GM18909 (cell line): ENCODE measurements around the gene ANKRD52.

ENCODE experiments used
- ATAC-seq: cut with Tn5 transposase; IDR thresholded peaks from one replicate; pipeline ENCODE4 v1.9.1; 2021; ENCODE audit warnings: mild to moderate bottlenecking; ENCODE audit not compliant: unreplicated experiment, poor library complexity

ANKRD52 gene

DNA sequence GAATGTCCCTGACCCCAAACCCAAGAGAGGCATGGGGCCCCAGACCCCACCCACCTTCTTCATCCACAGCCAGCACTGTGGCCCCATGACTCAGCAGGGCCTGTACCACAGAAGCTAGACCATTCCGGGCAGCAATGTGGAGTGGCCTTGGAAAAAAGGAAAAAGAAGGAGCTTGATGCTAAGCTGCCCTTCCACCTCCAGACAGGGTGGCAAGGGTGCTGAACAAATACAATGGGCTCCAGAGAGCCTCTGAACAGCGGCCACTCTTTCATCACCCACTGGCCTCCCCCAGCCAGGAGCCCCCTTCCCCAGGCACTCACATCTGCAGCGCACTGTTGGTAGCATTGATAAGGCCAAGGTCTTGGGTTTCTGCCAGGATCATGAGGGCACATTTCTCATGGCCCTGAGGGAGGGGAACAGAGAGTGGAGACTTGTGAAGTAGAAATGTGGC, 14.4 kb downstream of the ANKRD52 start:
- no peak for ATAC-seq

DNA sequence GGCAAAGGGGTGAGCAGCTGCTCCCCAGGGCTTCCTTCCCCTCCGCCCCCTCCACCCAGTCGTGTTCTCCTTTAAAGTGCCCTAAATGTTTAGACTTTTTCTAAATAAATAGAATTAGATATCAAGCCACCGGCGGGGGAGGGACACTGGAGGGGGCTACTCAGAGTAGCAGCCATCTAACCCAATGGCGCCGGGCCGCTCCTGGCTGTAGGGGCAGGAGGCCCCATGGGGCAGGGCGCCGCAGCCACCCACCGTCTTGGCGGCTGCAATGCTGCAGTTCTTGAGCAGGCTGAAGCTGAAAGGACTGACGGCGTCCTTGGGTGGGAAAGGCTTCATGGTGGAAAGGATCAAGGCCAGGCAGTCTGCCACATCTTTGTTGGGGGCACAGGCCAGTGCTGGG, 15.2 kb downstream of the ANKRD52 start:
- no peak for ATAC-seq

DNA sequence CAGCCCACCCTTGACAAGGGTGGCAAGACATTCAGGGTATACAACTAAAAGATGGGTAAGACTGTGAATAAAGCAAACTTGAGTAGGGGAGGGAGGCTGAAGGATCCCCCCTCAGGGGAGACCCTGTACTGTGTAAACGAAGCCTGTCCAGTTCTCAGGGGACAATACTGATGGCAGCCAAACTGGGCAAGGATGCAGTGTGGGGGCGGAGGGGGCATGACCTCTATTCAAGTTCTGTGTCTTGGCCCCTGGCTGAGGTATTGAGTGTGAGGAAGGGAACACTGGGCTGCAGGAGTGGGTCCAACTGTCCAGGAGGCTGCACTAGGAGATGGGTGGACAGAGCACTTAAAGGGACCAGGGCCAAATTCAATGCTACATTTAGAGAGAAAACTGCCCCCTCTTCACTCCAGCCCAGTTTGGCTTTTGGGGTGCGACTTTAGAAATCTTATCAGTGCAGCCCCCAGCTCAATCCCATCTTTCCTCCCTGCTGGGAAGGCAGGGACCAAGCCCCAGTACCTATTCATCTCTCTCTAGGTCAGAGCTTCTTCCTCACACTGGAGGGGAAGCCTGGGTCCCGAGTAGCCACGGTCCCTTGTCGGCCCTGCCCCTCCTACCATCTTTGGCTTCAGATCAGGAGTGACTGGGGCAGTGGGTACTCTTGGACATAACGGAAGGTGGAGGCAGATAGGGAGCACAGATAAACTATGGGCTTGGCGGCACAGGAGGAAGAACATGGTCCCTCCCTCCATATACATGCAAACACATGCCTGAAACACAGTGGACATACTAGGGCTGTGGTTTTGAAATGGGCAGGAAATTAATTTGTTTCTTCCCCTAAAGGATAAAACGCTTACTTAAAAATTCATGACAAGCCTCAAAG, 16.5 kb downstream of the ANKRD52 start:
- no peak for ATAC-seq

GRCh38 chr12:56237552-56237951, 20.6 kb downstream of the ANKRD52 start:
- ATAC-seq: no peak

GRCh38 chr12:56236985-56237384, 21.2 kb downstream of the ANKRD52 start:
- no peak for ATAC-seq

GRCh38 chr12:56236091-56236490, 22.1 kb downstream of the ANKRD52 start:
- no peak for ATAC-seq

GRCh38 chr12:56234746-56235436, 23.3 kb downstream of the ANKRD52 start:
- ATAC-seq: no peak

GRCh38 chr12:56231184-56231582, 27.0 kb downstream of the ANKRD52 start:
- no peak for ATAC-seq

DNA sequence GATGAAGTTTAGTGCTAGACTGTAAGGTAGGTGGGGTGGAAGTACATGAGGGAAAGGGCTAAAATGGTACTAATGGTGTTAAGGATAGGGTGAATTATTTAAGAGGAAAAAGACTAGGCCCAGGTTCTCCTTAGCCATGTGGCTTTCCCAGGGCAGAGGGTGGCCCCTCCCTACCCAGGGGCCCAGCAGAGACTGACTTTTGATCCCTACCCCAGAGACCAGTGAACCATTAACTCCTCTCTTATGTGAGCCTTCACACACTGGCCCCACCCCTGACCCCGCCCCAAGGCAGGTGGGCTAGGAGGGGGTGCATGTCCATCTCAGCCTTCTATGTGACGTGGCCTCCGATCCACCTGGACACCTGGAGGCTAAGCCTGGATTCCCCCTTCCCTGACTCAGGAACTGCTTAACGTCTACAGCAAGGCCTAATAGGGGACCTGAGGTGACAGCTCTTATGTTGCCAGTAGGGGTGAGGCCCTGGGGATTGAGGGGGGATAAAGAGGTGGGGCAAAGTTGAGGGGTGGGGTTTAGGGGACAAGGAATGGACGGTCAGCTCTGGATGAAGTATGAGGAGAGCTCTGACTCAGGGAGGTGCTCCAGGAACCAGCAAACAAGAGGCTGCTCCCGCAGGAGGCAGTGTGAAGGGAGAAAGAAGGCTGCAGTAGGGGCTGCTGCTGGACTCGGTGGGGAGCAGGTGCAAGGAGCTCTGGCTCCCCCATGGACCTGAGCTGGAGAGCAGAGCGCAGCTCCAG, 27.6 kb downstream of the ANKRD52 start:
- no peak for ATAC-seq

DNA sequence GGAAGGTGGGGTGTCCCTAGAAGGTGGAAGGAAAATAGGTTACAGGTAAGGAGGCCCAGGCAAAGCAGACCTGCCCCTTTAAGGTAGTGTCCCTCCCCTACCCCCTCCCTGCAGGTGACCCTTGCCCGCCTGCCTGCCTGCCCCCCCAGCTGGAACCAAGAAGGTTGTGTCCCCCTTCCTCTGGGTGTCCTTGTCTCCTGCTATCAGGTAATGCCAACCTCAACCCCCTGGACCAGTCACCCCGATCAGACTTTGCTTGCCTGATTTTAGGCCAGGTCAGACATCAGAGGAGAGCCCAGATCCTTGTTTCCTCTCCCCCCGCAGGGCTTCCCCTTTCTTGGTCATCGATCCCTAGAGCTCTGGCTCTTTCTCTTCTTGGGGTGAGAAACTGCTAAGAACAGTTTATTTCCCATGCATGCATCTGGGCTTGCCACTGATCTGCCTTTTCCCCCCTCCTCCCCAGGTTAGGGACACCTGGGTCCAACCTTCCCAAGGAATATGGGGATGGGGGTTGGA, 28.2 kb downstream of the ANKRD52 start, which contains the start of gene SLC39A5:
Gene SLC39A5, plus strand, starts transcription at position 136 of the 516 bp plus-strand sequence. CDS start 1,224 bp downstream, outside the sequence.
- ATAC-seq: no peak

- no peak for ATAC-seq
Measured at GRCh38 chr12:56229082-56229481, 29.1 kb downstream of the ANKRD52 start.

DNA sequence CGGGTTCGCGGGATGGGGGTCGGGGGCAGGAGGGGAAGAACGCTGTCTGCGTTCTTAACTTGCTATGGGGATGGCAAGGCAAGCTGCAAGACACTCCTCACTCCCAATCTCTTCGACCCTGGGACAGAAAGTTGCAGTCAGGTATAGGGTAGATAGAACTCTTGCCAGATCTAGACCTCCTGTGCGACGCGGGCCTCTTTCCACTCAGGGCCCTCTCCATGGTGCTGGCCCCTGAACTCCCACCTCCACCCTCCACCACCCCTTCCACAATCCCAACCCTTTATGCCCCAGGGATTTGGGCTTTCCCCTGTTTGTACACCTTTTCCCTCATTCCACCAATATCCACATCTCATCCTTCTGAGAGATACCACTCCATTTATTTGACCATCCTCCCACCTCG, 33.2 kb downstream of the ANKRD52 start:
- ATAC-seq: no peak

GRCh38 chr12:56224102-56224701, 34.0 kb downstream of the ANKRD52 start, which contains the start of gene NABP2:
Gene NABP2 (plus strand): TSS chr12:56224342. CDS start chr12:56224857, 515 bp downstream.
- ATAC-seq: peak; percentile 79

GRCh38 chr12:56223571-56224101, 34.5 kb downstream of the ANKRD52 start:
- ATAC-seq: no peak

DNA sequence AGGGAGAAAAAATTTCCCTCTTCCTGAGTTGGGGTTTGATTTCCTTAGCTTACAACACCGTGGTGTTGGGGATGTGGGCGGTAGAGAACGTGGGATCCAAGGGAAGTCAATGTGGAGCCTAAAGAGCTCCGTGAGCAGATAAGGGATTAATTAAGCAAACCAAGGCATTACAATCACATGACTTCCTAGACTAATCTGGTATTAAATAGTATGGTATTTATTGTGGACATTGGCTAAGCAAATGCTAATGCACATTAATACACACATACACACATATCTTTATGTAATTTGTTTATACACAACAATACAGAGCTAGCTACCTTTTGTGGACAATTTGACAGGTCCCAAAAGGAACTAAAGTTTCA, 35.7 kb downstream of the ANKRD52 start:
- no peak for ATAC-seq

GRCh38 chr12:56221757-56222530, 36.2 kb downstream of the ANKRD52 start, which contains the start of gene RNF41:
Gene RNF41 (minus strand): TSS chr12:56221922. CDS start chr12:56214047, 7,875 bp downstream.
- ATAC-seq: peak; percentile 82

- ATAC-seq: peak; percentile 28
Measured at GRCh38 chr12:56221232-56221756, 36.9 kb downstream of the ANKRD52 start.

- no peak for ATAC-seq
Measured at GRCh38 chr12:56220611-56221231, 37.5 kb downstream of the ANKRD52 start.
